ENCODE results near the gene CCDC116.
A peak's percentile ranks its signal among the peaks of the same experiment; 100 is the strongest.

Gene CCDC116

GRCh38 chr22:21626735-21627469 lies 5.7 kb upstream of the CCDC116 start:
- CTCF ChIA-PET, result interaction anchor here (0.6 to 3.0 kb wide), 4 partner anchors 14 to 58 kb away, joined by 3 to 15 read pairs (median 6); partner anchors contain the start of gene SDF2L1
- DNase-seq (ENCODE audit: extremely low spot score), result no peak
- POLR2A ChIA-PET, result interaction anchor here (1.1 to 1.3 kb wide), 2 partner anchors 13 to 15 kb away, joined by 3 to 16 read pairs; partner anchors contain the start of gene SDF2L1
- TF ChIP-seq LEF1 (IDR thresholded peaks at IDR 0.05; ENCODE audit: borderline replicate concordance) (no peak), FOXM1 (IDR thresholded peaks at IDR 0.05; ENCODE audit: borderline replicate concordance) (no peak), NFRKB (IDR thresholded peaks at IDR 0.05) (no peak)

GRCh38 chr22:21628386-21629254 lies 3.9 kb upstream of the CCDC116 start:
- TF ChIP-seq FOXA1 (IDR thresholded peaks at IDR 0.05) (no peak), L3MBTL2 (conservative IDR thresholded peaks at IDR 0.05) (no peak; the same call in 1 of the 2 replicates), FOXK2 (IDR thresholded peaks at IDR 0.05) (no peak), SUZ12 (IDR thresholded peaks at IDR 0.05) (no peak), FOXM1 (IDR thresholded peaks at IDR 0.05; ENCODE audit: borderline replicate concordance) (no peak), SP1 (IDR thresholded peaks at IDR 0.05) (no peak), NFRKB (IDR thresholded peaks at IDR 0.05) (no peak), BHLHE40 (IDR thresholded peaks at IDR 0.05; ENCODE audit: borderline replicate concordance) (no peak)
- no peak for DNase-seq (ENCODE audit: extremely low spot score)
- ChIA-PET CTCF (interaction anchor here (0.6 to 4.7 kb wide), 13 partner anchors 9 to 49 kb away, joined by 3 to 63 read pairs (median 6); partner anchors contain the start of gene SDF2L1), POLR2A (interaction anchor here (0.6 to 4.6 kb wide), 18 partner anchors 10 to 181 kb away, joined by 3 to 76 read pairs (median 4); partner anchors contain the start of genes PPIL2 and SDF2L1)

GRCh38 chr22:21629255-21630149 lies 3.1 kb upstream of the CCDC116 start, which contains the start of gene YDJC:
TSS of gene YDJC (minus strand) at chr22:21630022. CDS start at chr22:21630014, 8 bp downstream.
- POLR2A ChIA-PET, result interaction anchor here (0.7 to 4.6 kb wide), 17 partner anchors 9 to 181 kb away, joined by 3 to 76 read pairs (median 5); partner anchors contain the start of genes PPIL2 and SDF2L1
- TF ChIP-seq LEF1 (IDR thresholded peaks at IDR 0.05; ENCODE audit: borderline replicate concordance), result peak; percentile 39; the same call in 1 of the 2 replicates
- no peak for TF ChIP-seq BHLHE40 (IDR thresholded peaks at IDR 0.05; ENCODE audit: borderline replicate concordance)
- TF ChIP-seq FOXA1 (IDR thresholded peaks at IDR 0.05), result no peak
- TF ChIP-seq TARDBP (IDR thresholded peaks at IDR 0.05), result no peak
- no peak for TF ChIP-seq ZNF384 (IDR thresholded peaks at IDR 0.05)
- no peak; the same call in 1 of the 2 replicates for TF ChIP-seq ARNT (IDR thresholded peaks at IDR 0.05)
- TF ChIP-seq CTBP1 (IDR thresholded peaks at IDR 0.05; ENCODE audit: borderline replicate concordance), result no peak; the same call in 1 of the 2 replicates
- TF ChIP-seq SUZ12 (IDR thresholded peaks at IDR 0.05), result no peak
- peak; percentile 96 for TF ChIP-seq ELF4 (IDR thresholded peaks at IDR 0.05)
- no peak for TF ChIP-seq SP1 (IDR thresholded peaks at IDR 0.05)
- TF ChIP-seq L3MBTL2 (conservative IDR thresholded peaks at IDR 0.05), result peak; percentile 98
- no peak for TF ChIP-seq NFRKB (IDR thresholded peaks at IDR 0.05)
- TF ChIP-seq FOXK2 (IDR thresholded peaks at IDR 0.05), result no peak
- TF ChIP-seq FOXM1 (IDR thresholded peaks at IDR 0.05; ENCODE audit: borderline replicate concordance), result peak; percentile 38; the same call in 1 of the 2 replicates
- TF ChIP-seq PKNOX1 (IDR thresholded peaks at IDR 0.05), result no peak; the same call in 1 of the 2 replicates
- 0 out of 2 replicates have a peak, but pooled peaks have one; percentile 85 for TF ChIP-seq HDGF (IDR thresholded peaks at IDR 0.05; ENCODE audit: borderline replicate concordance)
- peak; percentile 98 for DNase-seq (ENCODE audit: extremely low spot score)
- CTCF ChIA-PET, result interaction anchor here (0.6 to 4.7 kb wide), 13 partner anchors 8 to 278 kb away, joined by 3 to 63 read pairs (median 6); partner anchors contain the start of gene SDF2L1

GRCh38 chr22:21631025-21631424 lies 1.5 kb upstream of the CCDC116 start:
- no peak for TF ChIP-seq ELF4 (IDR thresholded peaks at IDR 0.05)
- no peak for TF ChIP-seq ZNF384 (IDR thresholded peaks at IDR 0.05)
- TF ChIP-seq FOXM1 (IDR thresholded peaks at IDR 0.05; ENCODE audit: borderline replicate concordance), result no peak
- no peak for TF ChIP-seq LEF1 (IDR thresholded peaks at IDR 0.05; ENCODE audit: borderline replicate concordance)
- no peak for TF ChIP-seq TARDBP (IDR thresholded peaks at IDR 0.05)
- no peak for TF ChIP-seq FOXA1 (IDR thresholded peaks at IDR 0.05)
- TF ChIP-seq L3MBTL2 (conservative IDR thresholded peaks at IDR 0.05), result no peak
- no peak for TF ChIP-seq ARNT (IDR thresholded peaks at IDR 0.05)
- no peak for TF ChIP-seq PKNOX1 (IDR thresholded peaks at IDR 0.05)
- TF ChIP-seq BHLHE40 (IDR thresholded peaks at IDR 0.05; ENCODE audit: borderline replicate concordance), result no peak
- no peak for TF ChIP-seq SP1 (IDR thresholded peaks at IDR 0.05)
- no peak for TF ChIP-seq FOXK2 (IDR thresholded peaks at IDR 0.05)
- no peak for TF ChIP-seq NFRKB (IDR thresholded peaks at IDR 0.05)
- no peak for TF ChIP-seq SUZ12 (IDR thresholded peaks at IDR 0.05)
- TF ChIP-seq CTBP1 (IDR thresholded peaks at IDR 0.05; ENCODE audit: borderline replicate concordance), result no peak
- no peak for TF ChIP-seq HDGF (IDR thresholded peaks at IDR 0.05; ENCODE audit: borderline replicate concordance)
- ChIA-PET POLR2A (interaction anchor here (1.0 to 4.6 kb wide), 2 partner anchors 11 to 21 kb away, joined by 3 to 76 read pairs; partner anchors contain the start of gene SDF2L1), CTCF (interaction anchor here (0.7 to 4.7 kb wide), 3 partner anchors 11 to 18 kb away, joined by 3 to 63 read pairs (median 6); partner anchors contain the start of gene SDF2L1)
- DNase-seq (ENCODE audit: extremely low spot score), result no peak

- CTCF ChIA-PET, result interaction anchor here (4.7 kb wide), 1 partner anchor 9 kb away, joined by 63 read pairs; the partner anchor contains the start of gene SDF2L1
These were observed 371 bp downstream of the CCDC116 start for GRCh38 chr22:21632931-21633330.

More at GRCh38 chr22:21632931-21633330, 371 bp downstream of the CCDC116 start:
- POLR2A ChIA-PET, result interaction anchor here (1.0 kb wide), 1 partner anchor 10 kb away, joined by 3 read pairs; no protein-coding TSS in a partner anchor
- TF ChIP-seq ARNT (IDR thresholded peaks at IDR 0.05) (no peak), CTBP1 (IDR thresholded peaks at IDR 0.05; ENCODE audit: borderline replicate concordance) (no peak), LEF1 (IDR thresholded peaks at IDR 0.05; ENCODE audit: borderline replicate concordance) (no peak), TARDBP (IDR thresholded peaks at IDR 0.05) (no peak), NFRKB (IDR thresholded peaks at IDR 0.05) (no peak), ELF4 (IDR thresholded peaks at IDR 0.05) (no peak)
- no peak for DNase-seq (ENCODE audit: extremely low spot score)
